DOHH2 (cell line): ENCODE results near the gene H3-3A.

Source experiments
- H3F3A ChIP-seq: fragments of 200-600 bp; sonication (generic), shearing (Covaris generic); 2 replicates; pipeline ENCODE4 v1.6.0; 2016; ENCODE audit warnings: antibody characterized with exemption, mild to moderate bottlenecking; ENCODE audit not compliant: control insufficient read depth, insufficient read depth
- H3K27ac ChIP-seq: fragments of 200-600 bp; sonication (generic); 2 replicates; pipeline ENCODE4 v1.5.1; 2014; ENCODE audit warnings: low read depth, mild to moderate bottlenecking, low read length, moderate library complexity
- H3K27me3 ChIP-seq: fragments of 200-600 bp; sonication (generic); 2 replicates; pipeline ENCODE4 v1.6.1; 2014; ENCODE audit warnings: mild to moderate bottlenecking, low read length, mixed read lengths; ENCODE audit not compliant: control insufficient read depth
- H3K36me3 ChIP-seq: fragments of 200-600 bp; sonication (generic); 2 replicates; pipeline ENCODE4 v1.6.1; 2014; ENCODE audit warnings: mild to moderate bottlenecking, low read length, moderate library complexity, mixed read lengths; ENCODE audit not compliant: control insufficient read depth
- H3K4me1 ChIP-seq: fragments of 200-600 bp; sonication (generic); 2 replicates; pipeline ENCODE4 v1.6.1; 2014; ENCODE audit warnings: mild to moderate bottlenecking, low read length, mixed read lengths; ENCODE audit not compliant: control insufficient read depth
- H3K4me2 ChIP-seq: fragments of 200-600 bp; sonication (generic); 2 replicates; pipeline ENCODE4 v1.6.0; 2014; ENCODE audit warnings: mild to moderate bottlenecking, low read length, moderate library complexity
- H3K4me3 ChIP-seq: fragments of 200-600 bp; sonication (generic); 2 replicates; pipeline ENCODE4 v1.5.1; 2014; ENCODE audit warnings: mild to moderate bottlenecking, low read length, mixed read lengths
- H3K79me2 ChIP-seq: fragments of 200-600 bp; sonication (generic); 2 replicates; pipeline ENCODE4 v1.6.1; 2014; ENCODE audit warnings: mild to moderate bottlenecking, low read length, mixed read lengths; ENCODE audit not compliant: control insufficient read depth
- H3K9me2 ChIP-seq: fragments of 200-600 bp; sonication (generic); replicated peaks from 2 replicates; pipeline ENCODE4 v1.6.1; 2014; ENCODE audit warnings: mild to moderate bottlenecking, low read length, mixed read lengths; ENCODE audit not compliant: control insufficient read depth
- H3K9me3 ChIP-seq: fragments of 200-600 bp; sonication (generic); 2 replicates; pipeline ENCODE4 v1.6.1; 2014; ENCODE audit warnings: antibody characterized with exemption, low read length, mixed read lengths; ENCODE audit not compliant: control insufficient read depth, insufficient read depth
- H4K20me1 ChIP-seq: fragments of 200-600 bp; sonication (generic); 2 replicates; pipeline ENCODE4 v1.6.0; 2014; ENCODE audit warnings: low read depth, mild to moderate bottlenecking, antibody characterized with exemption, low read length, moderate library complexity; ENCODE audit not compliant: control insufficient read depth, insufficient read depth
- CTCF ChIP-seq: fragments of 200-600 bp; sonication (generic); IDR thresholded peaks from one replicate; pipeline ENCODE4 v1.5.1; 2014; ENCODE audit warnings: antibody characterized with exemption, mild to moderate bottlenecking, low read depth, low read length; ENCODE audit not compliant: poor library complexity, severe bottlenecking
- EZH2phosphoT487 ChIP-seq: fragments of 200-600 bp; sonication (generic); IDR thresholded peaks from 2 replicates; pipeline ENCODE4 v1.6.1; 2017; ENCODE audit warnings: borderline replicate concordance, mild to moderate bottlenecking, antibody characterized with exemption, low read length, moderate library complexity, mixed read lengths

Gene H3-3A

GRCh38 chr1:226051365-226051764 is 11.2 kb upstream of the H3-3A start:
- Histone ChIP-seq H3K27ac (no peak overlapping the region), H3K4me1 (no peaks in the 10 kb centered on the region), H4K20me1 (no peaks in the 10 kb centered on the region), H3K9me2 (no peaks in the 10 kb centered on the region), H3K4me2 (no peak overlapping the region), H3F3A (no peaks in the 10 kb centered on the region), H3K4me3 (no peak overlapping the region), H3K36me3 (no peaks in the 10 kb centered on the region), H3K9me3 (no peaks in the 10 kb centered on the region), H3K27me3 (no peaks in the 10 kb centered on the region), H3K79me2 (no peaks in the 10 kb centered on the region)
- no peak for TF ChIP-seq CTCF
- no peak for TF ChIP-seq EZH2phosphoT487

GRCh38 chr1:226052061-226052460 is 10.5 kb upstream of the H3-3A start:
- H3K9me2 ChIP-seq: no peaks in the 10 kb centered on the region
- H3K4me3 ChIP-seq: no peak overlapping the region
- no peak overlapping the region for H3K4me2 ChIP-seq
- no peaks in the 10 kb centered on the region for H3K36me3 ChIP-seq
- no peaks in the 10 kb centered on the region for H3K27me3 ChIP-seq
- TF ChIP-seq CTCF (no peak), EZH2phosphoT487 (no peak)
- H3F3A ChIP-seq: no peaks in the 10 kb centered on the region
- H3K27ac ChIP-seq: no peak overlapping the region
- H4K20me1 ChIP-seq: no peaks in the 10 kb centered on the region
- no peaks in the 10 kb centered on the region for H3K4me1 ChIP-seq
- H3K9me3 ChIP-seq: no peaks in the 10 kb centered on the region
- H3K79me2 ChIP-seq: no peaks in the 10 kb centered on the region

GRCh38 chr1:226054519-226055327 is 7.8 kb upstream of the H3-3A start:
- Histone ChIP-seq H3K79me2 (no peaks in the 10 kb centered on the region), H3F3A (no peaks in the 10 kb centered on the region), H4K20me1 (no peaks in the 10 kb centered on the region), H3K36me3 (peaks cover 4% of the 10 kb centered on the region; the same call in 1 of the 2 replicates), H3K4me2 (no peak overlapping the region), H3K9me2 (no peaks in the 10 kb centered on the region), H3K4me1 (no peaks in the 10 kb centered on the region), H3K4me3 (no peak overlapping the region), H3K27ac (no peak overlapping the region), H3K9me3 (no peaks in the 10 kb centered on the region), H3K27me3 (no peaks in the 10 kb centered on the region)
- TF ChIP-seq EZH2phosphoT487 (no peak), CTCF (no peak)
